ENCODE data around the gene FAM217B. TPM values are rescaled to one million over a fixed set of nuclear protein-coding genes. Genes with fewer than 3 reads are reported as not detected.

The FAM217B gene
- 10 to 100 TPM in 1 of 4 donors, 1 to 10 TPM in 3; 3.7 to 16.6 (median 5.7) TPM for total RNA-seq

- ATAC-seq (ENCODE audit: low FRiP score) (peak; percentile 98), DNase-seq (ENCODE audit: low spot score) (peak; percentile 90)
- TF ChIP-seq CTCF (IDR thresholded peaks at IDR 0.05) = no peak
Measured at GRCh38 chr20:59940129-59940955, at the start of gene FAM217B, which contains the start of gene PPP1R3D. FAM217B (plus strand) TSS chr20:59940389; CDS start chr20:59943944, 3,555 bp downstream. PPP1R3D (minus strand) TSS chr20:59940305; CDS start chr20:59939931, 374 bp downstream.

GRCh38 chr20:59891581-59891980, 48.6 kb upstream of the FAM217B start:
- no peak for DNase-seq (ENCODE audit: low spot score)
- no peak for TF ChIP-seq CTCF (IDR thresholded peaks at IDR 0.05)
- ATAC-seq (ENCODE audit: low FRiP score) = no peak

- DNase-seq (ENCODE audit: low spot score) = no peak
- ATAC-seq (ENCODE audit: low FRiP score) = no peak
- TF ChIP-seq CTCF (IDR thresholded peaks at IDR 0.05) = no peak
Measured at GRCh38 chr20:59895908-59896307, 44.3 kb upstream of the FAM217B start.

- no peak for TF ChIP-seq CTCF (IDR thresholded peaks at IDR 0.05)
- no peak for ATAC-seq (ENCODE audit: low FRiP score)
Measured at GRCh38 chr20:59902470-59902869, 37.7 kb upstream of the FAM217B start.

GRCh38 chr20:59903621-59904020, 36.6 kb upstream of the FAM217B start:
- ATAC-seq (ENCODE audit: low FRiP score) = no peak
- TF ChIP-seq CTCF (IDR thresholded peaks at IDR 0.05) = no peak
- no peak for DNase-seq (ENCODE audit: low spot score)

More at GRCh38 chr20:59902470-59902869, 37.7 kb upstream of the FAM217B start:
- no peak for DNase-seq (ENCODE audit: low spot score)

GRCh38 chr20:59908855-59909254, 31.3 kb upstream of the FAM217B start:
- ATAC-seq (ENCODE audit: low FRiP score) = no peak
- TF ChIP-seq CTCF (IDR thresholded peaks at IDR 0.05) = no peak
- no peak for DNase-seq (ENCODE audit: low spot score)

- DNase-seq (ENCODE audit: low spot score) (no peak), ATAC-seq (ENCODE audit: low FRiP score) (no peak)
- no peak for TF ChIP-seq CTCF (IDR thresholded peaks at IDR 0.05)
Measured at GRCh38 chr20:59911041-59911440, 29.1 kb upstream of the FAM217B start.
